ENCODE data around the gene STK10.

STK10 gene

GRCh38 chr5:172065431-172066065 is 122.5 kb downstream of the STK10 start:
- no peak for TF ChIP-seq CTCF (IDR thresholded peaks at IDR 0.05; ENCODE audit: insufficient read depth, low read length, missing control alignments)
- H3K4me3 ChIP-seq (ENCODE audit: low read depth, low read length), result no peak overlapping the region
- POLR2A ChIA-PET, result no interaction called here
- DNase-seq (ENCODE audit: low read depth, low spot score), result no peak
- CTCF ChIA-PET, result interaction anchor here (0.6 to 5.4 kb wide), 4 partner anchors 9 to 192 kb away, joined by 3 to 29 read pairs (median 10); partner anchors contain the start of gene STK10

GRCh38 chr5:172064766-172065165 is 123.3 kb downstream of the STK10 start:
- no peak for TF ChIP-seq CTCF (IDR thresholded peaks at IDR 0.05; ENCODE audit: insufficient read depth, low read length, missing control alignments)
- no peak for DNase-seq (ENCODE audit: low read depth, low spot score)
- ChIA-PET POLR2A (interaction anchor here (1.3 kb wide), 1 partner anchor 122 kb away, joined by 3 read pairs; no protein-coding TSS in a partner anchor), CTCF (interaction anchor here (1.3 to 5.4 kb wide), 4 partner anchors 12 to 158 kb away, joined by 3 to 29 read pairs (median 5); partner anchors contain the start of gene STK10)
- H3K4me3 ChIP-seq (ENCODE audit: low read depth, low read length), result no peak overlapping the region

GRCh38 chr5:172064358-172064757 is 123.7 kb downstream of the STK10 start:
- CTCF ChIA-PET, result interaction anchor here (1.3 to 5.4 kb wide), 4 partner anchors 12 to 157 kb away, joined by 3 to 29 read pairs (median 5); partner anchors contain the start of gene STK10
- TF ChIP-seq CTCF (IDR thresholded peaks at IDR 0.05; ENCODE audit: insufficient read depth, low read length, missing control alignments), result no peak
- POLR2A ChIA-PET, result interaction anchor here (1.3 kb wide), 1 partner anchor 123 kb away, joined by 3 read pairs; no protein-coding TSS in a partner anchor
- H3K4me3 ChIP-seq (ENCODE audit: low read depth, low read length), result no peak overlapping the region
- DNase-seq (ENCODE audit: low read depth, low spot score), result no peak

GRCh38 chr5:172063463-172064235 is 124.4 kb downstream of the STK10 start:
- no peak for DNase-seq (ENCODE audit: low read depth, low spot score)
- POLR2A ChIA-PET, result interaction anchor here (1.3 kb wide), 1 partner anchor 123 kb away, joined by 3 read pairs; no protein-coding TSS in a partner anchor
- CTCF ChIA-PET, result interaction anchor here (1.3 to 5.4 kb wide), 4 partner anchors 11 to 156 kb away, joined by 3 to 29 read pairs (median 5); partner anchors contain the start of gene STK10
- TF ChIP-seq CTCF (IDR thresholded peaks at IDR 0.05; ENCODE audit: insufficient read depth, low read length, missing control alignments), result no peak
- H3K4me3 ChIP-seq (ENCODE audit: low read depth, low read length), result no peak overlapping the region

GRCh38 chr5:172059661-172060100 is 128.3 kb downstream of the STK10 start:
- peak; percentile 29 for TF ChIP-seq CTCF (IDR thresholded peaks at IDR 0.05; ENCODE audit: insufficient read depth, low read length, missing control alignments)
- ChIA-PET POLR2A (no interaction called here), CTCF (interaction anchor here (0.7 to 13.3 kb wide), 26 partner anchors 9 to 642 kb away, joined by 3 to 194 read pairs (median 4); partner anchors contain the start of genes FBXW11 and STK10)
- no peak overlapping the region for H3K4me3 ChIP-seq (ENCODE audit: low read depth, low read length)
- DNase-seq (ENCODE audit: low read depth, low spot score), result no peak

GRCh38 chr5:172058088-172058487 is 129.9 kb downstream of the STK10 start:
- POLR2A ChIA-PET, result no interaction called here
- DNase-seq (ENCODE audit: low read depth, low spot score), result no peak
- TF ChIP-seq CTCF (IDR thresholded peaks at IDR 0.05; ENCODE audit: insufficient read depth, low read length, missing control alignments), result no peak
- CTCF ChIA-PET, result interaction anchor here (1.2 to 13.3 kb wide), 9 partner anchors 9 to 235 kb away, joined by 3 to 194 read pairs (median 12); partner anchors contain the start of gene STK10
- H3K4me3 ChIP-seq (ENCODE audit: low read depth, low read length), result no peak overlapping the region

All from AG04449 (cell line).